Measurements from ENCODE around the gene ADGRG3.

- no peak for TF ChIP-seq CTCF (optimal IDR thresholded peaks at IDR 0.05 in 1 of 3, IDR thresholded peaks at IDR 0.05 in 1 of 3, conservative IDR thresholded peaks at IDR 0.05 in 1 of 3; ENCODE audit: extremely low read depth in 1 of 3, insufficient read depth in 2 of 3, low read length in 3 of 3)
- TF ChIP-seq EZH2 (IDR thresholded peaks at IDR 0.05; ENCODE audit: low read length) = no peak
Observed at GRCh38 chr16:57698812-57699405, 30.8 kb downstream of the ADGRG3 start.
